AG04449 (cell line): ENCODE measurements around the gene ACO1.

Experiments
- CTCF ChIA-PET: fragments of 350-600 bp; formaldehyde crosslinking; extraction: SDS; loops from one replicate; lab custom pipeline; 2021; ENCODE audit warnings: antibody characterized with exemption; lab: Yijun Ruan, JAX
- POLR2A ChIA-PET: fragments of 400-600, 350-600 bp; formaldehyde crosslinking; extraction: SDS; loops from one replicate; lab custom pipeline; 2020; ENCODE audit warnings: antibody characterized with exemption, inconsistent platforms; lab: Yijun Ruan, JAX
- DNase-seq: peaks from one replicate; pipeline ENCODE4 v3.0.0-alpha.2; 2010; ENCODE audit warnings: low read depth, low spot score
- H3K4me3 ChIP-seq: 2 replicates; pipeline ENCODE4 v1.5.1; 2011; ENCODE audit warnings: low read depth, mild to moderate bottlenecking, control low read depth, low read length
- TF ChIP-seq, protein P1 (sequence below): IDR thresholded peaks from one replicate; pipeline ENCODE4 v1.5.1; 2011; ENCODE audit warnings: mild to moderate bottlenecking, moderate library complexity, low read length, control low read depth, inconsistent platforms; ENCODE audit not compliant: insufficient read depth; ENCODE audit errors: missing control alignments

ACO1 gene

DNA sequence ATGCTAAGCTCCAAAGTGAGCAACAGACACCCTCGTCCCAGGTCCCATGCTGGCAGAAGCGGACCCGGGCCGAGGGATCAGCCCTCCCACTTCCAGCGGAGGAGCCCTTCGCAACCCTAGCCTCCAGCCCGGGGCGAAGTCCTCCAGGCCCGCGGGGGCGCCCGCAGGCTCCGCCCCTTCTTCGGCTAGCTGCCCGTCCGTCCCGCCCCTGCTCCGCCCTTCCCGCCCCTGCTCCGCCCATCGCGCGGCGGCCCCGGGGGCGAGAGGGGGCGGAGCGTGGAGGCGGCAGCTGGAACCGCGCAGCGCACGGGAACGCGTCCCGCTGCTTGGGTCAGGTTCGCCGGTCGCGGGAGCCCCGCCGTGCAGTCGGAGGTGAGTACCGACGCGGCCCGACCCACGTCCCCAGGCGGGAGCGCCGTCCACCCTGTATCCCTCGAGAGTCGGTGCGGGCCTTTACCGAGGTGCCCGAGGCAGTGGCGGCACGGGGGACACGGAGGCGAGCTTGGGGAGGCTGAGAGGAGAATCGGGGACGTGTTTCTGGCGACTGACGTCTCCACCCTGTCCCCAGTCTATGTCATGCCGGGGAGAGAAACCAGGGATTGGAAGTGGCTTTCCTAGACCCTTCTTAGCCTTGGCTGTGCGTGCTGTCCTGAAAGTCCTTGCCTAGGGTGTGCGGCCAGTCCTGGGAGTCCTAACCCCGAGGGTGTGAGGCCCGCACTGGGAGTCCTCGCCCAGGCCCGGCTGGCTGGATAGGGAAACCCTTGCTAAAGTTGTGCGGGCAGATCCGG lies at the start of gene ACO1:
TSS of gene ACO1 (plus strand) at position 280 of the 788 bp plus-strand sequence. CDS start 20,864 bp downstream, outside the sequence.
- DNase-seq = no peak
- TF ChIP-seq, protein P1, sequence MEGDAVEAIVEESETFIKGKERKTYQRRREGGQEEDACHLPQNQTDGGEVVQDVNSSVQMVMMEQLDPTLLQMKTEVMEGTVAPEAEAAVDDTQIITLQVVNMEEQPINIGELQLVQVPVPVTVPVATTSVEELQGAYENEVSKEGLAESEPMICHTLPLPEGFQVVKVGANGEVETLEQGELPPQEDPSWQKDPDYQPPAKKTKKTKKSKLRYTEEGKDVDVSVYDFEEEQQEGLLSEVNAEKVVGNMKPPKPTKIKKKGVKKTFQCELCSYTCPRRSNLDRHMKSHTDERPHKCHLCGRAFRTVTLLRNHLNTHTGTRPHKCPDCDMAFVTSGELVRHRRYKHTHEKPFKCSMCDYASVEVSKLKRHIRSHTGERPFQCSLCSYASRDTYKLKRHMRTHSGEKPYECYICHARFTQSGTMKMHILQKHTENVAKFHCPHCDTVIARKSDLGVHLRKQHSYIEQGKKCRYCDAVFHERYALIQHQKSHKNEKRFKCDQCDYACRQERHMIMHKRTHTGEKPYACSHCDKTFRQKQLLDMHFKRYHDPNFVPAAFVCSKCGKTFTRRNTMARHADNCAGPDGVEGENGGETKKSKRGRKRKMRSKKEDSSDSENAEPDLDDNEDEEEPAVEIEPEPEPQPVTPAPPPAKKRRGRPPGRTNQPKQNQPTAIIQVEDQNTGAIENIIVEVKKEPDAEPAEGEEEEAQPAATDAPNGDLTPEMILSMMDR = no peak
- peak within 1 kb of the TSS; percentile 85 for H3K4me3 ChIP-seq
- ChIA-PET CTCF (interaction anchor here (1.1 to 7.5 kb wide), 14 partner anchors 8 to 584 kb away, joined by 3 to 210 read pairs (median 8); partner anchors contain the start of gene NDUFB6), POLR2A (interaction anchor here (0.6 to 2.0 kb wide), 12 partner anchors 10 to 642 kb away, joined by 3 to 12 read pairs (median 5); partner anchors contain the start of genes NDUFB6 and SMIM27)

DNA sequence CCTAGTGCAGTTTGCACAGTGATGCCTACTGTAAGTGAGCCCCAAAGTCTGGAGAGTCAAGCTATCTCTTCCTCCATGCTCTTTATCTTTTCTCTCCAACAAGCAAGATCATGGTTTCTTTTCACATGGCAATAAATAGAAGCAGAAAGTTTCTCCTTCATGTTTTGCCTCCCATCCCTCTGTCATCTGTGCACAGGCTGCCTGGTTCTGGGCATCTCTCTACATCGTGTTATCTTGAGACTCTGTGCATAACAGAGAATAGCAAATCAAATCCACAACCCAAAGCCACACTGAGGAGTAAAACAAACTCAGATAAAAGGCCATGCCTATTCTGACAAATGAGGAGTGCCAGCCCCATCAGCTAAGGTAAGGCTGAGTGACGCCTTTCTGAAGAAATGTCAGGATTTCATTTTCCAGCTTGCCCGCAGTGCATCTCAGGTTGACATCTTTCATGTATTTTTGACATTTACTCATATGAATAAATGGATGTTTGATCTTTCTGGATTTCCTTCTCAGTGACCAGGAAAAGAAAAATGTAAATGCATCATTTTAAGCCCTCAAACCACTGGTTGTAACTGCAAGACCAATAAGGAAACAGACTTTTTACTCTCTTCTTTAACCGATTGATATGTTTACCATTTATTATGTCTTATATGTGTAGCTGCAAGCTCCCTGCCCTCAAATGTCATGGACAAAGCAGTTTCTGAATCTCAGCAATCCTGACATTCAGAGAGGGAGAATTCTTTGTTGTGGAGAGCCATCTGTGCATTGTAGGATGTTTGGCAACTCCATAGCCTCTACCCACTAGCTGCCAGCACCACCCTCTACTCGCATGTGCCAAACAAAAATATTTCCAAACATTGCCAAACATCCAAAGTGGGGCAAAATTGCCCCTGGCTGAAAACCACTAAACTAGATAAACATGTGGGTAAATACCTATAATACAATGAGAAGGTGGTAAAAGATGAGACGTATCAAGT lies 49.2 kb upstream of the ACO1 start:
- POLR2A ChIA-PET = no interaction called here
- CTCF ChIA-PET = no interaction called here

DNA sequence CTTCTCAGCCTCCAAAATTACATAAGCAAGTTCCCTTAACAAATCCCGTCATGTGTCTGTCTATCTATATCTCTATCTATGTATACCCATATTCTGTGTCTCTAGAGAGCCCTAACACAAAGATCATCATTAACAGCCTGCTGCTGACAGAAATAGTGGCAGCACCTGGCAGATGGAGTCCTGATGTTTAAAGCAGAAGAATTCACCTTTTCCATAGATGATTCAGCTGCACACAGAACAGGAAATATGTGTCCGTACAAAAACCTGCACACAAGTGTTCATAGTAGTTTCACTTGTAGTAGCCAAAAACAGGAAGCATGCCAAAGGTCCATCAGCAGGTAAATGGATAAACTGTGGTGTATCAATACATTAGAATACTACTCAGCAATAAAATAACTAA lies 45.0 kb upstream of the ACO1 start:
- TF ChIP-seq, protein P1 = no peak
- DNase-seq = no peak
- POLR2A ChIA-PET = no interaction called here
- CTCF ChIA-PET = interaction anchor here (2.7 kb wide), 1 partner anchor 39 kb away, joined by 8 read pairs; no protein-coding TSS in a partner anchor
- H3K4me3 ChIP-seq = no peak overlapping the region

More for the DNA sequence above, 49.2 kb upstream of the ACO1 start:
- DNase-seq = no peak
- TF ChIP-seq, protein P1 = no peak
- H3K4me3 ChIP-seq = no peak overlapping the region

DNA sequence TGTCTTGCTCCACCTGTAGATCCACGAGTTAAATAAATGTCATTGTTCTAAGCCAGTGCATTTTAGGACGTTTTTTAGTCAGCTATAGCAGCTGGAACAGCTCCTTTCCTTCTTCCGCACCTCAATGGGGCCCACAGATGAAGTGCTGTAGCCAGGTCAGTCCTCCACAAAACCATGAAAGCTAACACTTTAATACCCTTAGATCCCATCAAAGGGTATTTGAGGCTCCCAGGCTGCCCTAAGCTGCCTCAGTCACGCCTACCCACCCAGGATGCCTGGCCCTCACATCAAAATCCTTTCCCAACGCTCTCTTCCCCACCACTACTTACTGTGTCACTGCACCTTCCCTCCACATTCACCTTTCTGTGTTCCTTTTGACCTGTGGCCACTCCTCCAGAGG lies 44.1 kb upstream of the ACO1 start:
- POLR2A ChIA-PET = no interaction called here
- H3K4me3 ChIP-seq = no peak overlapping the region
- no peak for DNase-seq
- TF ChIP-seq, protein P1 = no peak
- CTCF ChIA-PET = interaction anchor here (1.9 to 2.7 kb wide), 2 partner anchors 11 to 38 kb away, joined by 5 to 8 read pairs; no protein-coding TSS in a partner anchor

DNA sequence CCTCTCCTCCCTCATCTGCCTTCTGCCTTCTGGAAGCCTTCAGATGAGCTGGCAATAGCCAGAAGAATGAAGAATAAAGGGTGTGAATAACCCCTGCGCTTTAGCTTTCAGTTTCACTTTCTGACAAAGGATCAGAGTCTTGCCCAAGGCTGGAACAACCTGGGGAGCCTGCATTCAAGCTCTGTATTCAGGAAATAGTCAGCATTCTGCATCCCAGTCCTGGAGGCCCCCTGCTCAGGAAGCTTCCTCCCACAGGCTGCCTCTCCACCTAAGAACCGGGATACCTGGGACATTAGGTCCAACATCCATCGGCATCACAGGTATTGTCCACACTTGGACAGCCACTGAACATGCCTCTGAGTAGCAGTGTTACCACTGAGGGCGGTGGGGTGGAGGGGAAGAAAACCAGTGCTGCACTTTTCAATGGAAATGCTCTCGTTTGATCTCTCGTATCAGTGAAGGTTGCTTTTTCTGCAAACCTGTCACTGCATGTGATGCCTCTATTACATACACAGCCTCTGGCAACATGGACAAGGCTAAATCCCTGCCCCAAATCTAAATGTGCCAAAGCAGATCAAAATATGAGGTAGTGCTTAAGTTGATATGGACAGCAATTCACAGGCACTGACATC lies 39.8 kb upstream of the ACO1 start:
- H3K4me3 ChIP-seq = no peak overlapping the region
- ChIA-PET POLR2A (no interaction called here), CTCF (no interaction called here)
- TF ChIP-seq, protein P1 = no peak
- DNase-seq = no peak
